ENCODE data around the gene FAM53B. TPM values are rescaled to one million over a fixed set of nuclear protein-coding genes. Genes with fewer than 3 reads are reported as not detected.

Gene FAM53B
- total RNA-seq, 2 experiments from 2014 or later: 15.1 to 18.0 TPM

GRCh38 chr10:124629842-124630241, 114.3 kb downstream of the FAM53B start:
- Mint-ChIP-seq H3K4me1 (ENCODE audit: low read depth) (peaks cover 36% of the 10 kb centered on the region), H3K27me3 (no peaks in the 10 kb centered on the region), H3K4me3 (no peak overlapping the region), H3K9me3 (peaks cover 9% of the 10 kb centered on the region), H3K36me3 (ENCODE audit: low read depth) (peaks cover 8% of the 10 kb centered on the region), H3K27ac (no peak overlapping the region)
- no peak for ATAC-seq
- CTCF ChIA-PET: interaction anchor here (0.9 to 1.1 kb wide), 2 partner anchors 59 to 112 kb away, joined by 3 to 4 read pairs; no protein-coding TSS in a partner anchor
- POLR2A ChIA-PET: interaction anchor here (1.4 kb wide), 1 partner anchor 112 kb away, joined by 3 read pairs; no protein-coding TSS in a partner anchor
- intact Hi-C loops (cut with micrococcal nuclease): loop anchor here (5.0 kb wide), 1 partner anchor 88 kb away; no protein-coding TSS in a partner anchor
- TF ChIP-seq CTCF (IDR thresholded peaks at IDR 0.05): no peak
- no peak for DNase-seq

GRCh38 chr10:124629415-124629814, 114.8 kb downstream of the FAM53B start:
- H3K9me3 Mint-ChIP-seq: peaks cover 6% of the 10 kb centered on the region
- H3K4me3 Mint-ChIP-seq: no peak overlapping the region
- intact Hi-C loops (cut with micrococcal nuclease): loop anchor here (5.0 kb wide), 1 partner anchor 87 kb away; no protein-coding TSS in a partner anchor
- TF ChIP-seq CTCF (IDR thresholded peaks at IDR 0.05): no peak
- H3K27me3 Mint-ChIP-seq: no peaks in the 10 kb centered on the region
- peaks cover 36% of the 10 kb centered on the region for H3K4me1 Mint-ChIP-seq (ENCODE audit: low read depth)
- no peak overlapping the region for H3K27ac Mint-ChIP-seq
- CTCF ChIA-PET: interaction anchor here (0.9 to 1.1 kb wide), 2 partner anchors 59 to 112 kb away, joined by 3 to 4 read pairs; no protein-coding TSS in a partner anchor
- POLR2A ChIA-PET: interaction anchor here (1.4 kb wide), 1 partner anchor 112 kb away, joined by 3 read pairs; no protein-coding TSS in a partner anchor
- no peak for DNase-seq
- ATAC-seq: no peak
- H3K36me3 Mint-ChIP-seq (ENCODE audit: low read depth): peaks cover 4% of the 10 kb centered on the region

- Mint-ChIP-seq H3K36me3 (ENCODE audit: low read depth) (no peaks in the 10 kb centered on the region), H3K4me1 (ENCODE audit: low read depth) (peaks cover 39% of the 10 kb centered on the region), H3K27ac (no peak overlapping the region), H3K9me3 (peaks cover 2% of the 10 kb centered on the region), H3K27me3 (no peaks in the 10 kb centered on the region), H3K4me3 (no peak overlapping the region)
- ChIA-PET CTCF (interaction anchor here (0.7 to 2.2 kb wide), 4 partner anchors 8 to 91 kb away, joined by 3 to 9 read pairs (median 7); no protein-coding TSS in a partner anchor), POLR2A (interaction anchor here (2.6 kb wide), 1 partner anchor 113 kb away, joined by 10 read pairs; no protein-coding TSS in a partner anchor)
- no peak for ATAC-seq
- no peak for TF ChIP-seq CTCF (IDR thresholded peaks at IDR 0.05)
- intact Hi-C loops (cut with micrococcal nuclease): loop anchor here (5.0 kb wide), 1 partner anchor 86 kb away; no protein-coding TSS in a partner anchor
- DNase-seq: no peak
These were observed 115.5 kb downstream of the FAM53B start for GRCh38 chr10:124628676-124629021.

DNA sequence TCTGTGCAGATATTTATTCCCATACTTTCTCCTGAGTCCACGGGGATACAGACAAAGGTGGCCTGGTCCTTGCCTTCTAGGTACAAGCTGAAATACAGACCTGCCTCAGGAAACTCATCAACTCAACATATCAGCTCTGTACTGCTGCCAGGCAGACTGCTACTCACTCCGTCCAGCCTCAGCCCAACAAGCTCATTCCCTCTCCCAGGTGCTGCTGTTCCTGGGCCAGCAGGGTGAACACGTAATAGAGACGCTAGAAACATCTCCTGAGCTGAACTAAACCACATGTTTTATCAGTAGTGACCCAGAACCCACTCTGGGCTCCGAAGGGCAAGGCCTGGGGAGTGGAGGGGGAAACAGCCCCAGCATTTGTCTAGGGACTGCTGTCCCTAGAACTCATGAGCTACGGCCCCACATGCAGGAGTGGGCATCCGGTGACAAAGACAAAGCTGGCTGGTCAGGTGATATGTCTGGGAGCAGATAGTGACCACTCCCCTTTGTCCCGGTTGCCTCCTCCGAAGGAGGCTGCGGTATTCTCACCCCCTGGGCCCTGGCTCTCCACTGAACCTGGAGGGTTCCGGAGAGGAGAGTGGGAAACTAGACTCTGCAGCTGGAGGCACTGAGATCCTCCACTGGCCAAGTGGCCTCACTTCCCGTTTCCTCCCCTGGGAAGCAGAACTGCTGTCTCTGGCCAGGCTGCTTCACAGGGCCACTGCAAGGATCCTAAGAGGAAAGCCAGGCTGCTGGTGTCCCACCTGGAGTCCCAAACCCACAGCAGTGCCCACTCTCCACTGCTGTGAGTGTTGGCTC, 116.1 kb downstream of the FAM53B start:
- H3K36me3 Mint-ChIP-seq (ENCODE audit: low read depth): no peaks in the 10 kb centered on the region
- peak overlapping the region; percentile 5 for H3K27ac Mint-ChIP-seq
- intact Hi-C loops (cut with micrococcal nuclease): loop anchor here (5.0 kb wide), 1 partner anchor 86 kb away; no protein-coding TSS in a partner anchor
- POLR2A ChIA-PET: interaction anchor here (1.1 to 2.6 kb wide), 2 partner anchors 74 to 114 kb away, joined by 3 to 10 read pairs; no protein-coding TSS in a partner anchor
- no peak for TF ChIP-seq CTCF (IDR thresholded peaks at IDR 0.05)
- ATAC-seq (no peak), DNase-seq (no peak)
- CTCF ChIA-PET: interaction anchor here (0.7 to 2.3 kb wide), 12 partner anchors 9 to 199 kb away, joined by 3 to 20 read pairs (median 4); no protein-coding TSS in a partner anchor
- peaks cover 39% of the 10 kb centered on the region for H3K4me1 Mint-ChIP-seq (ENCODE audit: low read depth)
- no peaks in the 10 kb centered on the region for H3K27me3 Mint-ChIP-seq
- no peak overlapping the region for H3K4me3 Mint-ChIP-seq
- no peaks in the 10 kb centered on the region for H3K9me3 Mint-ChIP-seq
